Smooth muscle cell of the umbilical artery (primary cell): ENCODE measurements around the gene GREB1L. TPM values are rescaled to one million over a fixed set of nuclear protein-coding genes. Genes with fewer than 3 reads are reported as not detected.

Experiments used
- total RNA-seq: library from RNA; depleted of rRNA; stranded (reverse); fragments of >200 nt; gene quantifications from 2 replicates; pipeline ENCODE4 v1.2.3, GENCODE V29; 2014

Gene GREB1L
- total RNA-seq: 0.18 and 0.30 TPM in 2 replicates

DNA sequence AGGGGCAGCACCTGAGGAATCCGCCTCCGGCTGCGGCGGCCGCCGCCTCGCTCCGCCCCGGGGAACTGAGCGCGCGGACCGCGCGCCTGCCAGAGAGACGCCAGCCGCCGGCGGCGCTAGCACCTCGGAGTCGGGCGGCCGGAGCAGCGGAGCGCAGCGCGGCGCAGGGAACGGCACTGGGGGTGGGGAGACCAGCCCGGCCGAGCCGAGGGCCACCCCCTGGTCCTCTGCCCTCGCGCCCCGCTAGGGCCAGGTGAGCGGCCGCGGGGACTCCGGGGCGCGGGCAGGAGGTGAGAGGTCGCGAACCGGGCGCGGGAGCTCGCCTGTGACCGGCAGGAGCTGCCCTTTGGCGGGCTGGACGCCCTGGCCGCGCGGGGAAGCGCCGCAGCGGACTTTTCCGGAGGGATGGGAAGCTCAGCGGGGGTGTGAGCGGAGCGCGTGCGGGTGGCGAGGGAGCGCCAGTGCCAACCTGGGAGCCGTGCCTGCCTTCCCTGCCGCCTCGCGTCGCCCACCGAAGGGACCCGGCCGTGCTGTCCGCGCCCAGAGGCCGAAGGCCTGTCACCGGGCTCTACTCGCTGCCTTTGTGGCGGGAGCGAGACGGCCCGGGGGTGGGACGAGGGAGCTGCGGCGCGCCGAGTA lies at the start of gene GREB1L:
Gene GREB1L (plus strand): TSS at position 92 of the 639 bp plus-strand sequence. CDS start 141,287 bp downstream, outside the sequence.

Other genes with a start within 250 kb of the GREB1L start
- gene ROCK1, start 130.4 kb upstream of the GREB1L start, total RNA-seq: 33.9 and 54.3 TPM in 2 replicates